GM12878 (cell line): Measurements from ENCODE around the gene RAB44. TPM values are rescaled to one million over a fixed set of nuclear protein-coding genes. Genes with fewer than 3 reads are reported as not detected.
A peak's percentile ranks its signal among the peaks of the same experiment; 100 is the strongest.

Source experiments
- BCL11A ChIP-seq: IDR thresholded peaks from 2 replicates; pipeline ENCODE4 v1.6.1; 2011; ENCODE audit warnings: low read depth, low read length
- CBFB ChIP-seq: IDR thresholded peaks from 2 replicates; pipeline ENCODE4 v1.6.1; 2016; ENCODE audit warnings: antibody characterized with exemption, low read depth
- EP300 ChIP-seq, 2 experiments: fragments of 150-350 bp in 1 of 2; IDR thresholded peaks; 2 replicates each; pipeline ENCODE4 v1.6.1; 2011 to 2012; ENCODE audit warnings: low read depth in 2 of 2, low read length in 2 of 2, borderline replicate concordance in 1 of 2, improper control_type of control experiment in 1 of 2, inconsistent platforms in 1 of 2; ENCODE audit not compliant: control insufficient read depth in 1 of 2
- GATAD2B ChIP-seq: fragments of 450-650 bp; conservative IDR thresholded peaks from 2 replicates; pipeline ENCODE4 v1.6.1; 2017; ENCODE audit warnings: low read depth, mild to moderate bottlenecking, moderate library complexity
- MEF2A ChIP-seq: IDR thresholded peaks from 2 replicates; pipeline ENCODE4 v1.6.1; 2011; ENCODE audit warnings: low read depth, mild to moderate bottlenecking, low read length, moderate library complexity; ENCODE audit not compliant: insufficient read depth
- MYC ChIP-seq: IDR thresholded peaks from 2 replicates; pipeline ENCODE4 v1.6.1; 2011; ENCODE audit warnings: mild to moderate bottlenecking, low read length, moderate library complexity, inconsistent platforms; ENCODE audit not compliant: insufficient read depth, insufficient replicate concordance, insufficient read length, severe bottlenecking
- STAT1 ChIP-seq: fragments of 450-650 bp; conservative IDR thresholded peaks from 2 replicates; pipeline ENCODE4 v1.6.1; 2014; ENCODE audit warnings: antibody characterized with exemption, mild to moderate bottlenecking
- TCF3 ChIP-seq: IDR thresholded peaks from 2 replicates; pipeline ENCODE4 v1.6.1; 2012; ENCODE audit warnings: low read depth, mild to moderate bottlenecking, low read length, borderline replicate concordance; ENCODE audit not compliant: insufficient read depth
- ZNF622 ChIP-seq: fragments of 450-650 bp; IDR thresholded peaks from 2 replicates; pipeline ENCODE4 v1.6.1; 2017; ENCODE audit warnings: mild to moderate bottlenecking, inconsistent platforms
- ZSCAN29 ChIP-seq: fragments of 450-650 bp; IDR thresholded peaks from 2 replicates; pipeline ENCODE4 v1.6.1; 2017; ENCODE audit warnings: mild to moderate bottlenecking, moderate library complexity
- polyA plus RNA-seq, 11 experiments: library from polyadenylated mRNA; depleted of rRNA in 4 of 11; unstranded in 6 of 11; stranded (reverse) in 5 of 11; fragments of >200 nt; fragmentation: Nextera tagmentation in 4 of 11; fragmentation: Illumina TruSeq in 1 of 11; extraction: Ambion mirVana in 4 of 11; extraction: Trizol in 1 of 11; gene quantifications; 1 replicate in 1 of 11; 2 replicates in 10 of 11; pipeline versions ENCODE4 v1.2.1 to v1.2.3, GENCODE V29; 2011 to 2016; ENCODE audit warnings: inconsistent platforms in 2 of 11, missing spikeins in 2 of 11, low read depth in 1 of 11
- total RNA-seq, 4 experiments: library from RNA; depleted of rRNA in 3 of 4; stranded (reverse); fragments of >200 nt in 3 of 4; fragmentation: Illumina TruSeq in 1 of 4; extraction: Trizol in 1 of 4; gene quantifications; 2 replicates each; pipeline versions ENCODE4 v1.2.1 to v1.2.3, GENCODE V29; 2013 to 2021
- TF ChIP-seq, protein P1 (sequence below): fragments of 450-650 bp; IDR thresholded peaks from 2 replicates; pipeline ENCODE4 v1.6.1; 2016; ENCODE audit warnings: mild to moderate bottlenecking
- TF ChIP-seq, protein P2 (sequence below): fragments of 450-650 bp; formaldehyde crosslinking; IDR thresholded peaks from 2 replicates; pipeline ENCODE4 v1.5.0; 2022; ENCODE audit warnings: mild to moderate bottlenecking, missing genetic modification characterization
- TF ChIP-seq, protein P3 (sequence below): IDR thresholded peaks from 2 replicates; pipeline ENCODE4 v1.6.1; 2012; ENCODE audit warnings: low read length, inconsistent platforms
- TF ChIP-seq, protein P4 (sequence below): fragments of 450-650 bp; IDR thresholded peaks from 2 replicates; pipeline ENCODE4 v1.6.1; 2018; ENCODE audit warnings: mild to moderate bottlenecking, low read depth, moderate library complexity; ENCODE audit not compliant: partially characterized antibody
- TF ChIP-seq, protein P5 (sequence below), 3 experiments: IDR thresholded peaks in 2 of 3; conservative IDR thresholded peaks in 1 of 3; 2 replicates each; pipeline ENCODE4 v1.5.1; 2011; ENCODE audit warnings: low read depth in 3 of 3, low read length in 3 of 3, mild to moderate bottlenecking in 3 of 3, control low read depth in 2 of 3, moderate library complexity in 2 of 3, inconsistent platforms in 1 of 3, mixed read lengths in 1 of 3; ENCODE audit not compliant: control insufficient read depth in 2 of 3, insufficient read depth in 1 of 3; ENCODE audit errors: extremely low read depth in 1 of 3

RAB44 gene
- total and polyA plus RNA-seq, 10 of the 15 experiments (the other 5 are each of a cell fraction or from before 2014, with no cell fraction given): 0.01 to 0.08 (median 0.05) TPM; not detected in 2

DNA sequence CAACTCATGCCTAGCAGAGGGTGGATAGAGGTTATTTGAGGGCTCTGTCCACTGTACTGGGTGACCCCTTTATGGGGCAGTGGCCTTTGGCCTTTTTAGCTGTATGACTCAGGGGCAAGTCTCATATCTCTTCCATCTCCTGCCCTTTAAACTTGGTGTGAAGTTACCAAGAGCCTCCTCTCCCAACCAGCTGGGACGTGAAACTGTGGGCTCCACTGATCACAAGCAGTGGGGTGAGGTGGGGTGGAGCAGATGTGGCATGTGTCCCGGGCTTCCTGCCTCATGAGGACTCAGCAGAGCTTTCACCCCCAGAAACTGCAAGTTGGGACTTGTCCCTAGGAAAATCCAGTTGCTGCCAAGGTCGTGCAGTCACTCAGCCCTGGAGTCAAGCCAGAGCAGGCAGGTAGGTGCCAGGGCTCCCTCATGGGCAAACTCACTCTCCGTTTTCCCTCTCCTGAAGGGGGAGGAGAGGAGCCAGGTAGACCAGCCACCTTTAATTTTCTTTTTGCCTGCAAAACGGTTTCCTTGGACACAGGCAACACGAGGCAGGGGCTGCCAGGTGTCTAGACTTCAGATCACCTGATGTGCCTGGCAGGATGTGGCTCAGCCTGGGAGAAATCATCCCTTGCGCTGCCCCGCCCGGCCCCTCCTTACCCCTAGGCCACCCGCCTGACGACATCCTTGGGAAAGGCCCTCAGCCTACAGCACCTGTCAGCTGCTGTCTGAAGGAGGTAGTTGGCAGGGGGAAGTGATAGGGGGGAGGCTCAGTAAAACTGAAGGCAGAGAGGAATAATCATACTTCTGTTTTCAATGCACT is 15.1 kb upstream of the RAB44 start (continued):
- TF ChIP-seq, protein P1, sequence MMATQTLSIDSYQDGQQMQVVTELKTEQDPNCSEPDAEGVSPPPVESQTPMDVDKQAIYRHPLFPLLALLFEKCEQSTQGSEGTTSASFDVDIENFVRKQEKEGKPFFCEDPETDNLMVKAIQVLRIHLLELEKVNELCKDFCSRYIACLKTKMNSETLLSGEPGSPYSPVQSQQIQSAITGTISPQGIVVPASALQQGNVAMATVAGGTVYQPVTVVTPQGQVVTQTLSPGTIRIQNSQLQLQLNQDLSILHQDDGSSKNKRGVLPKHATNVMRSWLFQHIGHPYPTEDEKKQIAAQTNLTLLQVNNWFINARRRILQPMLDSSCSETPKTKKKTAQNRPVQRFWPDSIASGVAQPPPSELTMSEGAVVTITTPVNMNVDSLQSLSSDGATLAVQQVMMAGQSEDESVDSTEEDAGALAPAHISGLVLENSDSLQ: peak; percentile 72
- TF ChIP-seq GATAD2B (0 out of 2 replicates have a peak, but pooled peaks have one; percentile 30), MEF2A (no peak), EP300 (IDR thresholded peaks at IDR 0.05; ENCODE audit: borderline replicate concordance in 1 of 2, control insufficient read depth in 1 of 2, low read depth in 2 of 2, low read length in 2 of 2) (peak in 1 of 2 experiments; percentile 66; a peak in 2 of 4 replicates), ZSCAN29 (no peak), TCF3 (peak; percentile 87), MYC (no peak), ZNF622 (no peak), BCL11A (peak; percentile 7; the same call in 1 of the 2 replicates), STAT1 (no peak), CBFB (0 out of 2 replicates have a peak, but pooled peaks have one; percentile 32)
- TF ChIP-seq, protein P2, sequence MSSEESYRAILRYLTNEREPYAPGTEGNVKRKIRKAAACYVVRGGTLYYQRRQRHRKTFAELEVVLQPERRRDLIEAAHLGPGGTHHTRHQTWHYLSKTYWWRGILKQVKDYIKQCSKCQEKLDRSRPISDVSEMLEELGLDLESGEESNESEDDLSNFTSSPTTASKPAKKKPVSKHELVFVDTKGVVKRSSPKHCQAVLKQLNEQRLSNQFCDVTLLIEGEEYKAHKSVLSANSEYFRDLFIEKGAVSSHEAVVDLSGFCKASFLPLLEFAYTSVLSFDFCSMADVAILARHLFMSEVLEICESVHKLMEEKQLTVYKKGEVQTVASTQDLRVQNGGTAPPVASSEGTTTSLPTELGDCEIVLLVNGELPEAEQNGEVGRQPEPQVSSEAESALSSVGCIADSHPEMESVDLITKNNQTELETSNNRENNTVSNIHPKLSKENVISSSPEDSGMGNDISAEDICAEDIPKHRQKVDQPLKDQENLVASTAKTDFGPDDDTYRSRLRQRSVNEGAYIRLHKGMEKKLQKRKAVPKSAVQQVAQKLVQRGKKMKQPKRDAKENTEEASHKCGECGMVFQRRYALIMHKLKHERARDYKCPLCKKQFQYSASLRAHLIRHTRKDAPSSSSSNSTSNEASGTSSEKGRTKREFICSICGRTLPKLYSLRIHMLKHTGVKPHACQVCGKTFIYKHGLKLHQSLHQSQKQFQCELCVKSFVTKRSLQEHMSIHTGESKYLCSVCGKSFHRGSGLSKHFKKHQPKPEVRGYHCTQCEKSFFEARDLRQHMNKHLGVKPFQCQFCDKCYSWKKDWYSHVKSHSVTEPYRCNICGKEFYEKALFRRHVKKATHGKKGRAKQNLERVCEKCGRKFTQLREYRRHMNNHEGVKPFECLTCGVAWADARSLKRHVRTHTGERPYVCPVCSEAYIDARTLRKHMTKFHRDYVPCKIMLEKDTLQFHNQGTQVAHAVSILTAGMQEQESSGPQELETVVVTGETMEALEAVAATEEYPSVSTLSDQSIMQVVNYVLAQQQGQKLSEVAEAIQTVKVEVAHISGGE (CRISPR knock-in tag): no peak
- TF ChIP-seq, protein P3, sequence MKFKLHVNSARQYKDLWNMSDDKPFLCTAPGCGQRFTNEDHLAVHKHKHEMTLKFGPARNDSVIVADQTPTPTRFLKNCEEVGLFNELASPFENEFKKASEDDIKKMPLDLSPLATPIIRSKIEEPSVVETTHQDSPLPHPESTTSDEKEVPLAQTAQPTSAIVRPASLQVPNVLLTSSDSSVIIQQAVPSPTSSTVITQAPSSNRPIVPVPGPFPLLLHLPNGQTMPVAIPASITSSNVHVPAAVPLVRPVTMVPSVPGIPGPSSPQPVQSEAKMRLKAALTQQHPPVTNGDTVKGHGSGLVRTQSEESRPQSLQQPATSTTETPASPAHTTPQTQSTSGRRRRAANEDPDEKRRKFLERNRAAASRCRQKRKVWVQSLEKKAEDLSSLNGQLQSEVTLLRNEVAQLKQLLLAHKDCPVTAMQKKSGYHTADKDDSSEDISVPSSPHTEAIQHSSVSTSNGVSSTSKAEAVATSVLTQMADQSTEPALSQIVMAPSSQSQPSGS: peak; percentile 72; the same call in 1 of the 2 replicates
- TF ChIP-seq, protein P4, sequence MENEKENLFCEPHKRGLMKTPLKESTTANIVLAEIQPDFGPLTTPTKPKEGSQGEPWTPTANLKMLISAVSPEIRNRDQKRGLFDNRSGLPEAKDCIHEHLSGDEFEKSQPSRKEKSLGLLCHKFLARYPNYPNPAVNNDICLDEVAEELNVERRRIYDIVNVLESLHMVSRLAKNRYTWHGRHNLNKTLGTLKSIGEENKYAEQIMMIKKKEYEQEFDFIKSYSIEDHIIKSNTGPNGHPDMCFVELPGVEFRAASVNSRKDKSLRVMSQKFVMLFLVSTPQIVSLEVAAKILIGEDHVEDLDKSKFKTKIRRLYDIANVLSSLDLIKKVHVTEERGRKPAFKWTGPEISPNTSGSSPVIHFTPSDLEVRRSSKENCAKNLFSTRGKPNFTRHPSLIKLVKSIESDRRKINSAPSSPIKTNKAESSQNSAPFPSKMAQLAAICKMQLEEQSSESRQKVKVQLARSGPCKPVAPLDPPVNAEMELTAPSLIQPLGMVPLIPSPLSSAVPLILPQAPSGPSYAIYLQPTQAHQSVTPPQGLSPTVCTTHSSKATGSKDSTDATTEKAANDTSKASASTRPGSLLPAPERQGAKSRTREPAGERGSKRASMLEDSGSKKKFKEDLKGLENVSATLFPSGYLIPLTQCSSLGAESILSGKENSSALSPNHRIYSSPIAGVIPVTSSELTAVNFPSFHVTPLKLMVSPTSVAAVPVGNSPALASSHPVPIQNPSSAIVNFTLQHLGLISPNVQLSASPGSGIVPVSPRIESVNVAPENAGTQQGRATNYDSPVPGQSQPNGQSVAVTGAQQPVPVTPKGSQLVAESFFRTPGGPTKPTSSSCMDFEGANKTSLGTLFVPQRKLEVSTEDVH: no peak
- TF ChIP-seq, protein P5, sequence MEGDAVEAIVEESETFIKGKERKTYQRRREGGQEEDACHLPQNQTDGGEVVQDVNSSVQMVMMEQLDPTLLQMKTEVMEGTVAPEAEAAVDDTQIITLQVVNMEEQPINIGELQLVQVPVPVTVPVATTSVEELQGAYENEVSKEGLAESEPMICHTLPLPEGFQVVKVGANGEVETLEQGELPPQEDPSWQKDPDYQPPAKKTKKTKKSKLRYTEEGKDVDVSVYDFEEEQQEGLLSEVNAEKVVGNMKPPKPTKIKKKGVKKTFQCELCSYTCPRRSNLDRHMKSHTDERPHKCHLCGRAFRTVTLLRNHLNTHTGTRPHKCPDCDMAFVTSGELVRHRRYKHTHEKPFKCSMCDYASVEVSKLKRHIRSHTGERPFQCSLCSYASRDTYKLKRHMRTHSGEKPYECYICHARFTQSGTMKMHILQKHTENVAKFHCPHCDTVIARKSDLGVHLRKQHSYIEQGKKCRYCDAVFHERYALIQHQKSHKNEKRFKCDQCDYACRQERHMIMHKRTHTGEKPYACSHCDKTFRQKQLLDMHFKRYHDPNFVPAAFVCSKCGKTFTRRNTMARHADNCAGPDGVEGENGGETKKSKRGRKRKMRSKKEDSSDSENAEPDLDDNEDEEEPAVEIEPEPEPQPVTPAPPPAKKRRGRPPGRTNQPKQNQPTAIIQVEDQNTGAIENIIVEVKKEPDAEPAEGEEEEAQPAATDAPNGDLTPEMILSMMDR (IDR thresholded peaks at IDR 0.05 in 2 of 3, conservative IDR thresholded peaks at IDR 0.05 in 1 of 3; ENCODE audit: control insufficient read depth in 2 of 3, extremely low read depth in 1 of 3, insufficient read depth in 1 of 3, low read depth in 3 of 3, low read length in 3 of 3): no peak
